Left lobe of liver (tissue), 2 donors: Measurements from ENCODE around the gene HOXC11. TPM values are rescaled to one million over a fixed set of nuclear protein-coding genes. Genes with fewer than 3 reads are reported as not detected.

Experiments used
- ATAC-seq: fragments of 200-7000 bp; cut with Tn5 transposase; one replicate; pipeline ENCODE4 v1.9.1; 2020; ENCODE audit warnings: mild to moderate bottlenecking, moderate library complexity
- DNase-seq: peaks from one replicate; pipeline ENCODE4 v3.0.0-alpha.2; 2020; ENCODE audit warnings: low spot score
- total RNA-seq: library from RNA; stranded (reverse); gene quantifications from one replicate; pipeline ENCODE4 v1.2.1, GENCODE V29; 2021
- donor health status: DM: no; HTN: no; CAD: no; lungs with moderate emphysema.
- donor health status: DM: no; HTN: yes; CAD: no.

Gene HOXC11
- total RNA-seq, 1 donor from 2014 or later: not detected

DNA sequence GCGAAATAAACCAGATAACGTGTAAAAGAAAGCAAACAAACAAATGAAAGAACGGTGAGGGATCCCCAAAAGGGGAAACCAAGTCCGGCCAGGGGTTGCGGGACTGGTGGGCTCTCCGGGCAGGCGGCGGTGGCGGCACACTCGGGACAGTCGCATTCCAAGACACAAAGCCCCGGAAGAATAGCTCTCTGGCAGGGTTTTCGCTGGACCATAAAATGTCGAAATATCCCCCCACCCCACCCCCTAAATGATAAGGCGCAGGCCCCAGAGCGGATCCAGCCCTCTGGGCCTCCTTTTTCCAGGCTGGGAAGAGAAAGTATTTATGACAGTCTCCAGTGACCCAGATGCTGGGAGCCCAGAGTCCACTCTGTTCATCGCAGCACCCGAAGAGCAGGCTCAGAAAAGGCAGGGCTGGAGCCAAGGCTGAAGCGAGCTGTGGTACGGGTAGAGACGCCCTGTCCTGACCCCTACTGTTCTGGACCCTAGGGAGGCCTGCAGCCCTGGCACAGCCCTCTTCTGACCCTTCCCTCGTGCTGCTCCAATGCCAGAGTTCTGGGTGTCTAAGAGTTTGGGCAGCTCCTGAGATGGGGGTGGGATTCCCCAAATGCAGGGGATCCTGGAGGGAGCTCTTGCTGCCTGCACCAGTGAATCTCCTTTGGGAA, 33.8 kb downstream of the HOXC11 start:
- DNase-seq (no peak), ATAC-seq (no peak)

DNA sequence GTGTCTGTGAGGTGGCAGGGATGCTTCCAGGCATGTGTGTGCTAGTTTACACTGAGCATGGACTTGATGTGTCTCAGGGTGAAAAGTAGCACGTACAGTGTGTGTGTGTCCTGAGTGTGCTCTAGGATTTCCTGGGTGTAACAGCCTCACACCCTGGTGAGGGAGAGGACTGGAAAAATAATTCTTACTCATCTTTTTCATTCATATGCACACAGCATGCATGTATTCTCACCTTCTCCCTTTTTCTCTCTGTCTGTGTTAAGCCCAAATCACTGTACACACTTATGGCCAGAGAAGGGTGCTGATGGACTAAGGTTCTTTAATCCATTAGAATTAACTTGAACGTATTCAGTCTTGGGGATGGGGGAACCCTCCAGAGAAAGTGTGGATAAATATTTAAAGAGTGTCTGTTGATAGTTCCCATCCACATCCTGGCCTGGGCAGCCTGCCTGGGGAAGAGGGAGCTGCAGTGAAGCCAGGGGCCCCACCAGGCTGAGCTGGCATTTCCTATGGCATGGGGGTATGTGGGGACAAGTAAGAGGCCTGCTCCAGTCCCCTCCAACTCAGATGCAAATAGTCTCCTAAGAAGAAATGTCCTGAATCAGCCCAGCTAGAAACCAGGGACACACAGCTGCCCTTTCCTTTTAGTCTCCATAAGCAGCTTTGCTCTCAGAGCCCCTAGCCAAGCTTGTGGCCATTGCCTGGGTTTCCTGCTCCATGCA, 34.8 kb downstream of the HOXC11 start:
- ATAC-seq: no peak

DNA sequence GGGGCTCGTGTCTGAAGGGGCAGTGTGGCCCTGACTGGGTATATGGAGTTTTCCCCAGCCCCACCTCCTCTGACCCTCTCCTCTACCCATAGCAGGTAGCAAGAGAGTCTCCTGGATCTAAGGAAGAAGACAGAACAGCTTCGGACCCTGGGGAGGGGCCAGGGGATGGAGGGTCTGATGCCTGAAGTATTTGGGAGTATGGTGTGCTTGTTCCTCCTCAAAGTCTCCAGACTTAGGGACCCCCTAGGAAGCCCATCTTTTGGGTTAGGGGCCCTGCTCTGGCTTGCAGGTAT, 35.3 kb downstream of the HOXC11 start:
- DNase-seq: no peak
- no peak for ATAC-seq

More for the DNA sequence above, 34.8 kb downstream of the HOXC11 start:
- DNase-seq: no peak

DNA sequence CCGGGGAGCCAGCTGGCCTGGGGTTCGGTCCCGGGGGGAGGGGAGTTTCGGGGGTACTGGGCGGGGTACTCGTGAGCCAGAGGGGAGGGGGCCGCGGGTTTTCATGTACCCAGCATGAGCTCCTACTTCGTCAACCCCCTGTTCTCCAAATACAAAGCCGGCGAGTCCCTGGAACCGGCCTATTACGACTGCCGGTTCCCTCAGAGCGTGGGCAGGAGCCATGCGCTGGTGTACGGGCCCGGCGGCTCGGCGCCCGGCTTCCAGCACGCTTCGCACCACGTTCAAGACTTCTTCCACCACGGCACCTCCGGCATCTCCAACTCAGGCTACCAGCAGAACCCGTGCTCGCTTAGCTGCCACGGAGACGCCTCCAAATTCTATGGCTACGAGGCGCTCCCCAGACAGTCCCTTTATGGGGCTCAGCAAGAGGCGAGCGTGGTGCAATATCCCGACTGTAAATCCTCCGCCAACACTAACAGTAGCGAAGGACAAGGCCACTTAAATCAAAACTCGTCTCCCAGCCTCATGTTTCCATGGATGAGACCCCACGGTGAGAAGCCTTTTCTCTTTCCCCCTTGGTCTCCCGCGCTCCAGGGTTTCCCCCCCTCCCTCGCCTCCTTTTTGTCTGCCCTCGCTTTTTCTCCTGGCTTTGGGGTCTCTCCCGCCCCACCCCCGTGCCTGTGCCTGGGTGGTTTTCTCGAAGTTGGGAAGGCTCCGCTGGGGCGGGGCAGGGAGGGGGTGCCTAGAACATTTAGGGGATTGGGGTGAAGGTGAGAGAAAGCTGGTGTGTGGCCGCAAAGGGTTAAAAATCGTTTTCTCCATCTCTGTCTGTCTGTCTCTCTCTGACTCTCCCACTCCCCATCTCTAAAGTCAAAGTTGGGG, 36.5 kb downstream of the HOXC11 start:
- DNase-seq: no peak
- ATAC-seq: no peak

DNA sequence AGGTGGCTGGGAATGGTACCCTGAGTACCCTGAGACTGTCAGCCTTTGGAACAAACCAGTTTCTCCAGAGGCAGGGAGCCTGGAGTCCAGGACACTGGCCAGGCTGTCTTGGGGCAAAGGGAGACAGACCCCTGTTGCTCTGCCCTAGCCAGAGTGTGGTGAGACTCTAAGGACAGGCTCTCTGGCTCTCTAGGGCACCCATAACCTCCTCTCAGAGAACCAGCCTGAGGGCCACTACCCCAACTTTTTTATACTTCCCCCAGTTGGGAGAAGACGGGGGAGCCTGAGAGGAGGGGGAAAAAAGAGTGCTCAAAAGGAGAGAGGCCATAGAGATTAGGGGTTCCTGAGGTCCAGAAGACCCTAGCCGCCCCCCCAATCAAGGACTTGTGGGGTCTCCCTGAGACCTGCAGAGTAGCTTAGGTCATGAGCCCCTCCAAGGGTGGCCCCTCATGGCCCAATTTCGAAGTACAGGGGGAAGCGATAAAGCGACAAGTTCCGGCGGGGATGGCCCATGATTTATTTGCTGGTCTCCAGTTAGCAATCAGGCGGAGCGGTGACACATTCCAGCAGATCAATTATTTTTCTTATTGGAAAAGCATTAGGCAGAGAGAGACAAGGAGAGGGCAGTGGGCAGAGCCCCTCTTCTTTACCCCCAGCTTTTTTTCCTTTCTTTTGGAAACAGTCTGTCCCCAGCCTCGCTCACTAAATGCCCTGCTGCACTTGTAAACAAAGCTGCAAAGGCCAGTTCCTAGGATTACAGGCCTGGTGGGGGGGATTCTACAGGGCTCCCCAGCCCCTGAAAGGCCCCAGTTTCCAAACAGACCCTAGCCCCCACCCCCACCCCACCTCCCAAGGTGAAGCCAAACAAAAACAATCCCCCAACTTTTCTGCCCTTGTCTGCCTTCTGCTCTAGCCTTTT, 37.4 kb downstream of the HOXC11 start:
- ATAC-seq (no peak), DNase-seq (no peak)

DNA sequence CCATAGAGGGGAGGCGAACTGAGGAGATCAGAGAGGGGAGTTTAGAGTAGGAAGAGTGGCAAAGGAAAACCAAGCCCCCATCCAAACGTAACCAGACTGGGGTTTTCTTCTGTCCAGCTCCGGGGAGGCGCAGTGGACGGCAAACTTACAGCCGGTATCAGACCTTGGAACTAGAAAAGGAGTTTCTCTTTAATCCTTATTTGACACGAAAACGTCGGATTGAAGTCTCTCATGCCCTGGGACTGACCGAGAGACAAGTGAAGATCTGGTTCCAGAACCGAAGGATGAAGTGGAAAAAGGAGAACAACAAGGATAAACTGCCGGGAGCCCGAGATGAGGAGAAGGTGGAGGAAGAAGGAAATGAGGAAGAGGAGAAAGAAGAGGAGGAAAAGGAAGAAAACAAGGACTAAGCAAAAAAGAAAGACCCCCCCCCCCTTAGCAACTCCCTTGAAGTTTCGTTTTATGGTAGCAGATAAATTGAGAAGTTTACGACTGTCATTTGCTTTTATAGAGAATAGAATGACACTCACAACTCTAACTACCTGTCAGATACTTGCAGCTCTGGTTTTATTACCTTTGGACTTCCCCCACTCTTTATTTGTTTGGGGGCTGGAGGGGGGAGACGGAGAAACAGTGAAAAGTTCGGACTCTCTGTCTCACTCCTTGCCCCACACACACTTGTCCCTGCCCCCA, 38.2 kb downstream of the HOXC11 start:
- ATAC-seq: no peak
- DNase-seq: no peak

DNA sequence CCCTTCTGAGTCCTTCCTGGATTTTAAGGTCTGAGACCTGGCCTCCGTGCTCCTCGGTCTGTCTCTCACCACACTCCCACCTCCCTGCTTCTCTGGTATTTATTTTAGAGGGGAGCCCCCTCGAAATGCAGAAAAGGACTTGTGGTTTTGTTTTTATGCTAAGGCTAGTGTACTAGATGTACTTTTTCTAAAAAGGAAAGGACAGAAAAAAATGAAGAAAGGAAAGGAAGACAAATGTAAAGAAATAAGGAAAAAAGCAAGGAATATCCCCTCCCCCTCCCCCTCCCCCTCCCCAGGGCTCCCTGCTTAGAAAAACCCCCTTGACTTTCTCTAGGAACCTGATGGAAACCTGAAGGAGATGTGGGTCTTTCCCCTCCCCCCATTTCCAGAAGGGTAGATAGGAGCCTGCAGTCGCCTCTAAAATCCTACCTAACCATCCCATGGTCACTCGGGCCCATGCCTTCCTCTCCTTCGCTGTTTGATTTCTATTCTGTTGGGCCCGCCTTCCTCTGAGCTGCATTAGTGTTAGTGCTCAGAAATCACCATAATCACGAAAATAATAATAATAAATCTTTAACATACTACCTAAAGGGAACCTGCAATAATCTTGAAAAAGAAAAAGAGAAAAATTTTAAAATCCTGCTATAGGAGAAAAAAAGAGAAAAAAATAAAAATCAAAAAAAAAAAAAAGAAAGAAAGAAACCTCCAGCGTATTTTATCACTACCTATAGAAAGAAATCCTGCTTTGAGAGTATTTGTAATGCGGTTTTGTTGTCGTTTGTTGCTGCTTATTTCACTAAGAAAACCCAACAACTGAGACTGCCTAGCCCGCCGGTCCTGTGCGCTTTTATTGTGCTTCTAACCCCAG, 39.0 kb downstream of the HOXC11 start:
- DNase-seq (no peak), ATAC-seq (no peak)

DNA sequence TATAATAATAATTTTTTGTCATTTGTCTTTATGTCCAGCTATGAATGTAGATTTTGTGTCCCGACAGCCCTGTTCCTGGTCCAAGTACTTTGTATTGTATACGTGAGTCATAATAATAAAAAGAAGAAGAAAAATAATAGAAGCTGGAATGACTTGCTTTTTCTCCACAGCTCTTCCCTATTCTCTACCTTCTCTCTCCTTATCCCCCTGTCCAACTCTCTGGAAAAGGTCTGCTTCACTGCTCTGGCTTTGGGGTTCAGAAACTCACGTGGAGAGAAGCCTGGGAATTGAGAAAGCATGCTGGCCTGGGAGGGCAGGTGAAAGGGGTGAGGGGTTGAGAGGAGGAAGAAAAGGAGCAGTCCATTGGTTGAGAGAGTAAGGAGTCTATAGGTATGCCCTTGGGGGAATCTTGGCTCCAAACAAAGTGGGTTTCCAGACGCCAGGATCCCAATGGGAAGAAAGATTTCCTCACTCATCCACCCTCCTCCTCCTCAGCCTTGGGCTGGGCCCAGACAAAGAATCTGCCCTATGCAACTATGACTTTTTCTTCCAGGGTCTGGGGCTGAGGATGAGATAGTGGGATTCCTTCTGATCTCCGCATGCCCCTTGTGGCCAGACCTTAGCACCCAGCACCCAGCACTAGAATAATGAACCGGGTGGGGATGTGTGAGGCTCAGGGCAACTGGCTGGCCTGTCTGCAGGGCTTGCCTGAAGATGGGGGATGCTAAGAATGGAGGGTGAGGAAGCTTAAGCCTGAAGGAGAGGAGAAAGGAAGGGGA, 39.9 kb downstream of the HOXC11 start:
- ATAC-seq (no peak), DNase-seq (no peak)

DNA sequence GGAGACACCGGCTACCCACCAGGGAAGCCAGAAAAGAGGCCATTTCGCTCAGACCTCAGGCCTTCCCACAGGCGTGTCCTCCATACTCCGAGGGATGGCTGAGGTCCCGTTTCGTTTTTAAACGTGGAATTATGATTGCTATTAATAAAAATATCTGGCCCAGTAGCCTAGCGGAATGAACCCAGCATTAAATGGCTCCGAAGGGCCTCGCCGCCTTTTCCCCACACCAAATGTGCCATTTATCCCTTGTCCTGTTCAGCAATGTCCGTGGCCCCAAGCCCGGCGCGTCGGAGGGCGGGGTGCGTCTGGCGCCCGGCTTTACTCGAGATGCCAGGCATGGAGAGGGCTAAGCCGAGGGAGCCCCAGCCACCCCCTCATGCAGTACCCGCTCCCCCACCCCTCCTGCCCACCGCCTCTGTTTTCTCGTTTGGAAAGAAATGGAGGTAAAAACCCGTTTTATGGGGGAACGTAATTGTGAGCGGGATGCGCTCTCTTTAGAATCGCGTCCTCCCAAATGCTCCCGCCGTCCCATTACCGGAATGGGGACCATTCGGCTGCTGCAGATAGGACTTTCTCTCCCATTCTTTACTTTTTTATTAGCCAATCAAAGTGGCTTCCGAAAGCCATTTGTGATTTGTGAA, 41.6 kb downstream of the HOXC11 start:
- no peak for DNase-seq

DNA sequence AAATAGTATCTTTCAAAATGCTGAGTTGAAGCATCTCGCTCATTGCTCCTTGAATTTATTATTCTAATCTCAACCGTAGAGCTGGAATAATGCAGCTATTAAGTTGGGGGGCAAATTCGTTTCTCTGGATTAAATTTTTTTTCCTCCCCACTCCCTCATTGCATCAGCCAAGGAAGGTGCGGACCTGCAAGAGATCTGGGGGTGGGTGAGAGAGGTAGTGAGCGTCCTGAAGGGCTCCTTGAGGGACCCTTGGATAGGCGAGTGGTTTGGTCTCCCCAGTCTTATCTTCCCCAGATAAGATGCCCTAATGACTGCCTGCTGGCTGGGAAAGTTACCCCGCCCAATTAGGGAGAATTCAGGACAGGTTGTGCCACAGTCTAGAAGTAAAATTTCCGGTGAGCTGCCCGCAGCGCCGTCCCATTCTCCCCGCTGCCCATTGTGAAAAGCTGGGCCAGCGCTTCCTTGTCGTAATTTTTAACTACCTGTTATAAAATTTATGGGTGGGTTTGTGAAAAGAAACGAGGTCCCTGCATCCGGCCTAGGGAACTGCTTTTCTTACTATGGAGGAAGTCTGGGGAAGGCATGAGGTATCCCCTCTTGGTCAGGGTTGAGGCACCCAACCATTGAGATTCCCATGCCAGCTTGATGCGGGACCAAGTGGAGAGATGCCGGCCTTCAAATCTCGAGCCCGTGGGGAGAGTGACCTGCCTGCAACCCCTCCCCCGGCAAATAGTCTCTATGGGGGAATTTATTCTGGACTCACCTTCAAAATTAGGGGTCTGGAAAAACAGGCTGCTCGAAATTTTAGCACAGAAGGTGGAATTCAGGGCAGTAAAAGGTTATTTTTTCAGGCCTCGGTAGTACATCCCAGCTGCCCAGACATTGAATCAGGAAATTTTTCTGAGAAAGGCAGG, 42.3 kb downstream of the HOXC11 start:
- DNase-seq (no peak), ATAC-seq (no peak)

More for the DNA sequence above, 41.6 kb downstream of the HOXC11 start:
- ATAC-seq: no peak

DNA sequence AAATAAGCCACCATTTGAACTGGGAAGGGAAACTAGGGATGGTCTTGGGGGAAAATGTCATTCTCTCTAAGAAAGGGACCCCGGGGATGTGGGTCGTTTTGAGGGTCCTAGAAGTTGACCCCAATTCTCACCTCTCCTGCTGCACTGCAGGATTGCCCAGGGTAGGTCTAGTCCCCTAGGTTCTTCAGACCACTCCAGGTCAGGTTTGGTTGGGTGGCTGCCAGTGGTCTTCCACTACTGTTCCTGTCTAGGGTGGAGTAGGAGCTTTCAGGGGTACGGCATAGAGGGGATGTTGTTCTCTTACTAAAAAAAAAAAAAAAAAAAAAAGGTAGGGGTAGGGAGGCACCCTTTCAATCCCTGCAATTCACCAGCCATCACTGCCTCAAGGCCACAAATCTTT, 43.1 kb downstream of the HOXC11 start:
- ATAC-seq: no peak

DNA sequence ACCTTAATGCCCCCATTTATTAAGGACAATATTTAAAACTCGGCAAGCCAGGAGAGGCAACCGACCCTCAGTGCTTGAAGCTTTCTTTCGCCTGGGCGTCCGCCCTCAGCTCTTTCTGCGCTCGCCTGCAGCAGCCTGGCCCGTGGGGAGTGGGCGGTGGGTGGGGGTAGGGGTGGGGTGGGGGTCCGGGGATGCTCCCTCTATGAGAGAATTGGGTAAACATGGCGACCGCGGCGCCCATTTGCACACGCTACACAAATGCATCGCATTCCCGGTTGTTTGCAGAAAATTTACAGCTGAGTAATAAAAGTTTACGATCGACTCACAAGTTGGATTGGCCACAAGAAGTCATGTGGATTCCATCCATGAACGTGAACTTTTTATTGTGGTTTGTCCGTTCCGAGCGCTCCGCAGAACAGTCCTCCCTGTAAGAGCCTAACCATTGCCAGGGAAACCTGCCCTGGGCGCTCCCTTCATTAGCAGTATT, 43.6 kb downstream of the HOXC11 start:
- no peak for DNase-seq
- no peak for ATAC-seq

More for the DNA sequence above, 43.1 kb downstream of the HOXC11 start:
- DNase-seq: no peak

DNA sequence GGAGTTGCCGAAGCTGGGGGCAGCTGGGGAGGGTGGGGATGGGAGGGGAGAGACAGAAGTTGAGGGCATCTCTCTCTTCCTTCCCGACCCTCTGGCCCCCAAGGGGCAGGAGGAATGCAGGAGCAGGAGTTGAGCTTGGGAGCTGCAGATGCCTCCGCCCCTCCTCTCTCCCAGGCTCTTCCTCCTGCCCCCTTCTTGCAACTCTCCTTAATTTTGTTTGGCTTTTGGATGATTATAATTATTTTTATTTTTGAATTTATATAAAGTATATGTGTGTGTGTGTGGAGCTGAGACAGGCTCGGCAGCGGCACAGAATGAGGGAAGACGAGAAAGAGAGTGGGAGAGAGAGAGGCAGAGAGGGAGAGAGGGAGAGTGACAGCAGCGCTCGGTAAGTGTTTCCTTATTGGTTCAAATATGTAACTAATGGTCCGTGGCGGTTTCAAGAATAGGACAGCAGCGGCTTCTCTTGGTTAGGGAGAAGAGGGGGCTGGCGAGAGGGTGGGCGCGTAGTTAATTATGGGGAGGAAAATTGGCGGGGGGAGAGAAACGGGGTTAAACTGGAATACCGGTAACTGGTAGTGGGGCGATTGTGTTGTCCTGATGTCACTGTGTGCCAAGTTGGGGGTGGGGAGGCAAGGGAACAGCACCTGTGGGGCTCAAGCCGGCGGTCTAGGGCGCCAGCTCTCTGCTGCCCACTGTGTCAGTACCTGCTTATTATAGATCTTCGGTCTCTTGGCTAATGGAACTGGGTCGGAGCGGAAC, 44.3 kb downstream of the HOXC11 start:
- DNase-seq (no peak), ATAC-seq (peak; percentile 54)

DNA sequence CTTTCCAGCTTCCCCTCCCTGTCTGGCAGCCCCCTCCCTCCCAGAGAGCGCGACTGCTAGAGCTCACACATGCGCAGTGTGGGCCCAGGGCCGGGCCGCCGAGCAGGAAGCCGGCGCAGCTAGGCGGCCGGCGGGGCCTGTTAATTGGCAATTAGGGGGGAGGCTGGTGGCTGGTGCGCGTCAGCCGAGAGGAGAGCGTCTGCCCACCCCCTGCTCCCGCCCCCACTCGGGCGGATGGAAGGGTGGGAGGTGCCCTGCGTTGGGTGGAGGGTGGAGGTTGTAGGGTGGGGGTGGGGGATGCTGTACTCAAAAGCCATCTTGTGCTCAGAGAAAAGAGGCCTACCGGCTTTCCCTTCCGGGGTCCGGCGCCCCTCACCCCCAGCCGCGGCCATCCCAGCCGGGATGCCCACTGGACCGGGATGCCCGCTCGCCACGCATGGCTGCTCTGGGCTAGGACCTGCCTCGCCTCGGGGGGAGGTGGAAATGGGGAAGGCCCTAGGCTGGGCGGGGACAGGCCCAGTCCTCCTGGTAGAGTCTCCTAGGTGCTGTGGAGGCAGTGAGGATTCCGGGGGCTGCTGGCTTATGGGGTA, 45.0 kb downstream of the HOXC11 start:
- ATAC-seq (peak; percentile 81), DNase-seq (no peak)

DNA sequence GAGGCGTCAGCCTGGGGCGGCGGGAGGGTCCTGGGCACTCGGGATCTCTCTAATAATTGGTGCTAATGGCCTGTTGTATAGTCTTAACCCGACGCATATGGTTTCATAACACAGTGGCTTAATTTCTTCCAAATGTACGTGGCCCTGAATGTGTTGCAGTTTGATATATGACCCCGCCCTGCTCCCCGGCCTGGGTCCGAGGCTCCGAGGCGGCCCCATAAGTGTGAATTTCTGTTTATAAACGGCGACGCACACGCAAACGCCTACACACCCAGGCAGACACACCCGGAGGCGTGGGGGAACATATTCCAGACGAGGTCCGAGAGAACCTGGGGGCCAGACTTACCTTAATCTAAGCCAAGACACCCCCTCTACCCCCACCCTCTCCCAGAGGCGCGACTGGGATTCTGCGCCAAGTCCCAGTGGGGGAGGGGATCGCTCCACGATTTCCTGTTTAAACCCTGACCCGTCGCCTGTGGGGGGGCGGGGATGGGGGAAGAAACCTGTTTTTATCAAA, 45.6 kb downstream of the HOXC11 start:
- ATAC-seq: no peak
- DNase-seq: no peak
